Aorta (tissue), 4 donors: ENCODE data around the gene DNALI1. TPM values are rescaled to one million over a fixed set of nuclear protein-coding genes. Genes with fewer than 3 reads are reported as not detected.

Experiments
- polyA plus RNA-seq, 2 donors: library from polyadenylated mRNA; stranded (reverse); fragments of 200-250 nt; gene quantifications; one replicate each; pipeline ENCODE4 v1.2.3, GENCODE V29; 2013
- total RNA-seq, 2 donors: library from RNA; stranded (reverse); fragmentation: NEBNext Ultra II Directional; extraction: Animal tissue kit (Norgen Biotek cat#: 25700); gene quantifications; one replicate each; pipeline ENCODE4 v1.2.1, GENCODE V29; 2021
- donor health status: healthy with polysubstance abuse.
- donor health status: Bipolar disorder and iron deficiency.
- donor health status: DM: no; HTN: no; CAD: no.
- donor health status: DM: yes; HTN: yes; CAD: no.

DNALI1 gene
- total and polyA plus RNA-seq, 4 donors: 5.1 to 21.2 (median 6.6) TPM

Other genes starting within 250 kb of the DNALI1 start
- 10 to 100 TPM in 1 of 2 donors, 1 to 10 TPM in 1; 9.0 to 26.5 TPM for gene ZC3H12A, start 82.4 kb upstream of the DNALI1 start, total RNA-seq
- 10 to 100 TPM in 1 of 2 donors, 1 to 10 TPM in 1; 3.8 to 14.2 TPM for gene ZC3H12A, start 82.4 kb upstream of the DNALI1 start, polyA plus RNA-seq
- 10 to 100 TPM; 42.4 to 50.1 TPM for gene MEAF6, start 42.2 kb upstream of the DNALI1 start, total RNA-seq
- gene MEAF6, start 42.2 kb upstream of the DNALI1 start, polyA plus RNA-seq: 10 to 100 TPM; 50.7 to 54.1 TPM
- 10 to 100 TPM; 16.0 to 20.3 TPM for gene SNIP1, start 2.6 kb upstream of the DNALI1 start, total RNA-seq
- 1 to 10 TPM; 4.8 to 6.1 TPM for gene SNIP1, start 2.6 kb upstream of the DNALI1 start, polyA plus RNA-seq
- gene GNL2, start 39.0 kb downstream of the DNALI1 start, total RNA-seq: 10 to 100 TPM; 33.9 to 43.4 TPM
- 10 to 100 TPM; 38.3 to 47.4 TPM for gene GNL2, start 39.0 kb downstream of the DNALI1 start, polyA plus RNA-seq
- gene RSPO1, start 78.0 kb downstream of the DNALI1 start, total RNA-seq: 1 to 10 TPM in 1 of 2 donors, not detected in 1; 1.2 TPM
- gene RSPO1, start 78.0 kb downstream of the DNALI1 start, polyA plus RNA-seq: under 1 TPM in 1 of 2 donors, not detected in 1; 0.63 TPM
- 1 to 10 TPM in 1 of 2 donors, under 1 TPM in 1; 0.71 to 1.2 TPM for gene CDCA8, start 135.6 kb downstream of the DNALI1 start, total RNA-seq
- gene CDCA8, start 135.6 kb downstream of the DNALI1 start, polyA plus RNA-seq: under 1 TPM; 0.56 to 0.88 TPM
- under 1 TPM in 1 of 2 donors, not detected in 1; 0.12 TPM for gene EPHA10, start 208.2 kb downstream of the DNALI1 start, total RNA-seq
- under 1 TPM; 0.05 to 0.25 TPM for gene EPHA10, start 208.2 kb downstream of the DNALI1 start, polyA plus RNA-seq
- 1 to 10 TPM; 1.2 to 1.9 TPM for gene MANEAL, start 236.9 kb downstream of the DNALI1 start, total RNA-seq
- gene MANEAL, start 236.9 kb downstream of the DNALI1 start, polyA plus RNA-seq: 1 to 10 TPM in 1 of 2 donors, under 1 TPM in 1; 0.75 to 2.3 TPM